ENCODE data around the gene CD200R1. TPM values are rescaled to one million over a fixed set of nuclear protein-coding genes. Genes with fewer than 3 reads are reported as not detected.
A peak's percentile ranks its signal among the peaks of the same experiment; 100 is the strongest.

CD200R1 gene
- total RNA-seq, 3 donors from 2014 or later (not counting 1 experiment from before 2014, with no cell fraction given): 0.38 to 25.8 (median 1.7) TPM

DNA sequence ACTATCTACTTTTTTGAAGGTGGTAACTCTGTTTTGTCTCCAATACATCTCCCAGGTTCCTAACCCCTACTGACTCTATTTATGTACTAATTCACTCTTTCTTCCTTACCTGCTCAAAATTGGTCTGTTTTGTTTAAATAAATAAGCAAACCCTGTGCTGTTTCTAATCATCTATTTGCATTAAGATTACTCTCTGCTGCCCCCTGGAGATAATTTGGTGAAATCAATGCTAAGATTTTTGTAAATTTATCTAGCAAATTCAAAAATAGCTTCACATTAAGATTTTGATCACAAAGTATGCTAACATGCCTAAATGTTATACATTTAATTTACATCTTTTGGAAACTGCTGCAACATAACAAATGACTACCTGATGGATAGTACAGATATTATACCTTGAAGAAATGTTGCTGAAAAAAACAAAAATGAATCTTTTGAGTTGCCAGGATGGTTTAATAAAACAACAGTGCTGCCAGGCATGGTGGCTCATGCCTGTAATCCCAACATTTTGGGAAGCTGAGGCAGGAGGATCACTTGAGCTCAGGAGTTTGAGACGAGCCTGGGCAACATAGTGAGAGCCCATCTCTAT, 4.4 kb upstream of the CD200R1 start:
- intact Hi-C loops (cut with micrococcal nuclease): loop anchor here (1.0 kb wide), 2 partner anchors 245 to 336 kb away; no protein-coding TSS in a partner anchor
- H3K9me3 ChIP-seq (ENCODE audit: control insufficient read depth, insufficient read depth, low read length): no peaks in the 10 kb centered on the region

DNA sequence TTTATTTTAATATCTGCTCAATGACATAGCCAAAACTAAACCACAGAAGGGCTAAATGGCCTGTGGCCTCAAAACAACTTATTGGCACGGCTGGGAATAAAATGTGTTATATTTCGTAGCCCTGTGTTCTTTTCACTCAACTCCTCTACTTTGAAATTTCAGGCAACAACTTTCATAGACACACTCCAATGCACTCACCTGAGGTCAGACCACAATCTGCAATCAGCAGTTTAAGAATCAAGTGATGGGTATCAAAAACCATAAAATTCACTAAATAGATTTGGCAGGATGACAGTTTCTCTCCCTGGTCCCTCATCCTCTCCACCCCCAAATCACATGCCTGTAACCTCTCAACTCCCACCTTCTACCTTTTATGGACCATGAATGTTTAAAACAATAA, 2.0 kb upstream of the CD200R1 start:
- H3K27ac Mint-ChIP-seq: peak overlapping the region in 1 of 2 donors; percentile 39
- Histone ChIP-seq H3K4me3 (ENCODE audit: low read length) (no peak overlapping the region), H3K4me1 (ENCODE audit: control insufficient read depth, insufficient read depth, low read length) (peaks cover 3% of the 10 kb centered on the region), H3K27me3 (ENCODE audit: control insufficient read depth, insufficient read depth, low read length) (no peaks in the 10 kb centered on the region), H3K36me3 (ENCODE audit: control insufficient read depth, insufficient read depth, low read length) (no peaks in the 10 kb centered on the region), H3K9me3 (ENCODE audit: control insufficient read depth, insufficient read depth, low read length) (no peaks in the 10 kb centered on the region), H3K27ac (ENCODE audit: low read length) (no peak overlapping the region)
- WGBS (ENCODE audit: insufficient coverage): 61% methylated on average over 2 of the region's 2 CpGs
- H3K4me3 Mint-ChIP-seq: no peak overlapping the region
- no peaks in the 10 kb centered on the region for H3K27me3 Mint-ChIP-seq (ENCODE audit: low read depth in 2 of 2)
- no peaks in the 10 kb centered on the region for H3K36me3 Mint-ChIP-seq
- no peaks in the 10 kb centered on the region for H3K9me3 Mint-ChIP-seq
- H3K4me1 Mint-ChIP-seq: peaks cover 3 to 12% of the 10 kb centered on the region in 2 donors
- TF ChIP-seq, protein P1, sequence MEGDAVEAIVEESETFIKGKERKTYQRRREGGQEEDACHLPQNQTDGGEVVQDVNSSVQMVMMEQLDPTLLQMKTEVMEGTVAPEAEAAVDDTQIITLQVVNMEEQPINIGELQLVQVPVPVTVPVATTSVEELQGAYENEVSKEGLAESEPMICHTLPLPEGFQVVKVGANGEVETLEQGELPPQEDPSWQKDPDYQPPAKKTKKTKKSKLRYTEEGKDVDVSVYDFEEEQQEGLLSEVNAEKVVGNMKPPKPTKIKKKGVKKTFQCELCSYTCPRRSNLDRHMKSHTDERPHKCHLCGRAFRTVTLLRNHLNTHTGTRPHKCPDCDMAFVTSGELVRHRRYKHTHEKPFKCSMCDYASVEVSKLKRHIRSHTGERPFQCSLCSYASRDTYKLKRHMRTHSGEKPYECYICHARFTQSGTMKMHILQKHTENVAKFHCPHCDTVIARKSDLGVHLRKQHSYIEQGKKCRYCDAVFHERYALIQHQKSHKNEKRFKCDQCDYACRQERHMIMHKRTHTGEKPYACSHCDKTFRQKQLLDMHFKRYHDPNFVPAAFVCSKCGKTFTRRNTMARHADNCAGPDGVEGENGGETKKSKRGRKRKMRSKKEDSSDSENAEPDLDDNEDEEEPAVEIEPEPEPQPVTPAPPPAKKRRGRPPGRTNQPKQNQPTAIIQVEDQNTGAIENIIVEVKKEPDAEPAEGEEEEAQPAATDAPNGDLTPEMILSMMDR (IDR thresholded peaks at IDR 0.05): no peak
- intact Hi-C loops (cut with micrococcal nuclease): no loop called here
- DNase-seq (peak in 1 of 2 donors; percentile 28), ATAC-seq (no peak)

More for the DNA sequence above, 4.4 kb upstream of the CD200R1 start:
- Histone ChIP-seq H3K27ac (ENCODE audit: low read length) (no peak overlapping the region), H3K4me1 (ENCODE audit: control insufficient read depth, insufficient read depth, low read length) (peaks cover 7% of the 10 kb centered on the region), H3K27me3 (ENCODE audit: control insufficient read depth, insufficient read depth, low read length) (no peaks in the 10 kb centered on the region), H3K4me3 (ENCODE audit: low read length) (no peak overlapping the region), H3K36me3 (ENCODE audit: control insufficient read depth, insufficient read depth, low read length) (no peaks in the 10 kb centered on the region)
- Mint-ChIP-seq H3K4me3 (no peak overlapping the region), H3K9me3 (no peaks in the 10 kb centered on the region), H3K36me3 (no peaks in the 10 kb centered on the region), H3K4me1 (peaks cover 4 to 17% of the 10 kb centered on the region in 2 donors), H3K27ac (no peak overlapping the region), H3K27me3 (ENCODE audit: low read depth in 2 of 2) (no peaks in the 10 kb centered on the region)
- WGBS (ENCODE audit: insufficient coverage): 79% methylated on average over 1 of the region's 1 CpG
- TF ChIP-seq, protein P1 (IDR thresholded peaks at IDR 0.05): peak; percentile 85
- DNase-seq: peak in 1 of 2 donors; percentile 79
- ATAC-seq: peak in 2 of 3 donors; percentile 46 to 52

DNA sequence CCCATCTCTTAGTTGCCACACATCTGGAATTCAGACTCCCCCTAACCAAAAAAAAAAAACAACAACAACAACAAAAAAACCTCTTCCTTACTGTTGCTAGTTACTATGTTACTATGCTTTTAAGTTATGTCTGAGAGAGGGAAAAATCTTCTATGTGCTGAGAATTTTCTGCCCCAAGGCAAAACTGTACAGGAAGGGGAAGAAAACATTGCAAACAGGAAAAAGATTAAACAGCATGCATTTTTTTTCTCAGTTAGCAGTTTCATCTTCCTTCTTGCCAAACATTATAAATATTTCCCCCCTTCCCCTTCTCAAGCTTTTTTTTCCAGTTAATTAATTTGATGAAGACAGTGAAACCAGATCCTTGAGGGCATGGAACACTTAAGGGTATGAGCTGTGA, 1.1 kb upstream of the CD200R1 start:
- Mint-ChIP-seq H3K9me3 (no peaks in the 10 kb centered on the region), H3K27me3 (ENCODE audit: low read depth in 2 of 2) (peaks cover 0 to 3% of the 10 kb centered on the region in 2 donors), H3K36me3 (no peaks in the 10 kb centered on the region), H3K4me3 (no peak overlapping the region), H3K27ac (peak overlapping the region in 1 of 2 donors; percentile 15), H3K4me1 (peaks cover 3 to 12% of the 10 kb centered on the region in 2 donors)
- TF ChIP-seq, protein P1 (IDR thresholded peaks at IDR 0.05): no peak
- H3K4me1 ChIP-seq (ENCODE audit: control insufficient read depth, insufficient read depth, low read length): peaks cover 3% of the 10 kb centered on the region
- DNase-seq (no peak), ATAC-seq (no peak)
- intact Hi-C loops (cut with micrococcal nuclease): no loop called here
- no peaks in the 10 kb centered on the region for H3K27me3 ChIP-seq (ENCODE audit: control insufficient read depth, insufficient read depth, low read length)
- H3K4me3 ChIP-seq (ENCODE audit: low read length): no peak overlapping the region
- H3K27ac ChIP-seq (ENCODE audit: low read length): no peak overlapping the region
- H3K9me3 ChIP-seq (ENCODE audit: control insufficient read depth, insufficient read depth, low read length): no peaks in the 10 kb centered on the region
- H3K36me3 ChIP-seq (ENCODE audit: control insufficient read depth, insufficient read depth, low read length): no peaks in the 10 kb centered on the region

DNA sequence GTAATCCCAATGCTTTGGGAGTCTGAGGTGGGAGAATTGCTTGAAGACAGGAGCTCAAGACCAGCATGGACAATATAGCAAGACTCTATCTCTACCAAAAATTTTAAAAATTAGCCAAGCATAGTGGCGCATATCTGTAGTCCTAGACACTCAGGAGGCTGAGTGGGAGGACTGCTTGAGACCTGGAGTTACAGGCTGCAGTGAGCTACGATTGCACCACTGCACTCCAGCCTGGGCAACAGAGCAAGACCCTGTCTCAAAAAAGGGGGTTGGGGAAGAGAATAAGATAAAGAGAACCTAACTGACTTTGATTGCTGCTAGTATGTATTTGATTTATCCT, 755 bp downstream of the CD200R1 start:
- Histone ChIP-seq H3K4me1 (ENCODE audit: control insufficient read depth, insufficient read depth, low read length) (peaks cover 3% of the 10 kb centered on the region), H3K9me3 (ENCODE audit: control insufficient read depth, insufficient read depth, low read length) (no peaks in the 10 kb centered on the region), H3K4me3 (ENCODE audit: low read length) (peak overlapping the region; percentile 38), H3K36me3 (ENCODE audit: control insufficient read depth, insufficient read depth, low read length) (no peaks in the 10 kb centered on the region), H3K27me3 (ENCODE audit: control insufficient read depth, insufficient read depth, low read length) (no peaks in the 10 kb centered on the region), H3K27ac (ENCODE audit: low read length) (peak overlapping the region; percentile 39)
- Mint-ChIP-seq H3K9me3 (no peaks in the 10 kb centered on the region), H3K27ac (peak overlapping the region in 1 of 2 donors; percentile 3), H3K4me3 (peak overlapping the region; percentile 58), H3K4me1 (peaks cover 2 to 8% of the 10 kb centered on the region in 2 donors), H3K27me3 (ENCODE audit: low read depth in 2 of 2) (peaks cover 0 to 3% of the 10 kb centered on the region in 2 donors), H3K36me3 (no peaks in the 10 kb centered on the region)
- intact Hi-C loops (cut with micrococcal nuclease): no loop called here
- WGBS (ENCODE audit: insufficient coverage): 62% methylated on average over 2 of the region's 2 CpGs
- DNase-seq: peak in 1 of 2 donors; percentile 29
- TF ChIP-seq, protein P1 (IDR thresholded peaks at IDR 0.05): no peak
- peak in 1 of 3 donors; percentile 38 for ATAC-seq
